Adrenal gland (tissue), 12 donors: ENCODE results near the gene CAPN15. TPM values are rescaled to one million over a fixed set of nuclear protein-coding genes. Genes with fewer than 3 reads are reported as not detected.

Experiments
- DNase-seq, 7 donors: peaks; one replicate each; pipeline ENCODE4 v3.0.0-alpha.2; 2019 to 2020
- H3K27ac ChIP-seq, 5 donors: fragments of 200-600 bp; sonication (generic) in 4 of 5; 1 replicate in 3 of 5; 2 replicates in 2 of 5; pipeline versions ENCODE4 v1.5.1 to v1.8.0; 2016 to 2020; ENCODE audit warnings: mild to moderate bottlenecking in 1 of 5
- H3K27me3 ChIP-seq: fragments of 200-600 bp; 2 replicates; pipeline ENCODE4 v1.8.0; 2021
- H3K36me3 ChIP-seq, 2 donors: fragments of 200-600 bp; replicated peaks in 1 of 2; 1 replicate in 1 of 2; 2 replicates in 1 of 2; pipeline versions ENCODE4 v1.5.1 to v1.8.0; 2018 to 2022
- H3K4me1 ChIP-seq, 2 donors: fragments of 200-600 bp; replicated peaks in 1 of 2; 1 replicate in 1 of 2; 2 replicates in 1 of 2; pipeline versions ENCODE4 v1.5.1 to v1.8.0; 2018 to 2021
- H3K4me3 ChIP-seq, 4 donors: fragments of 200-600 bp; sonication (generic) in 3 of 4; one replicate each; pipeline ENCODE4 v1.5.1; 2016 to 2018
- H3K9me3 ChIP-seq, 3 donors: fragments of 200-600 bp; sonication (generic) in 1 of 3; replicated peaks in 1 of 3; 1 replicate in 2 of 3; 2 replicates in 1 of 3; pipeline versions ENCODE4 v1.5.1 to v1.8.0; 2016 to 2021
- POLR2A ChIP-seq, 2 donors: fragments of 450-650 bp; IDR thresholded peaks; one replicate each; pipeline ENCODE4 v1.6.1; 2017; ENCODE audit warnings: antibody characterized with exemption in 2 of 2, mild to moderate bottlenecking in 2 of 2, moderate library complexity in 1 of 2
- WGBS, 4 donors: extraction: QIAGEN DNeasy Blood & Tissue Kit in 2 of 4; methylation state at CpG; one replicate each; pipeline versions ENCODE4 v1.1.5 to v1.1.7; 2013 to 2017; 5-methylcytosine and 5-hydroxymethylcytosine counted together
- intact Hi-C, 2 donors: fragments of 100-400 bp; cut with DNase I; formaldehyde crosslinking; loops; one replicate each; pipeline versions ENCODE4 v1.14.1 to v1.15.0; 2022 to 2023
- polyA plus RNA-seq, 3 donors: library from polyadenylated mRNA; stranded (reverse); fragments of 200-250 nt in 2 of 3; fragments of 350-450 nt in 1 of 3; fragmentation: Illumina TruSeq in 1 of 3; extraction: RNeasy Lipid Tissue Mini Kit (QIAGEN cat#74804) in 1 of 3; gene quantifications; one replicate each; pipeline ENCODE4 v1.2.3, GENCODE V29; 2013 to 2014
- total RNA-seq, 9 donors: library from RNA; depleted of rRNA in 4 of 9; stranded (reverse); fragments of >200 nt in 4 of 9; fragments of 120-200 nt in 1 of 9; fragmentation: NEBNext Ultra II Directional in 1 of 9; extraction: Animal tissue kit (Norgen Biotek cat#: 25700) in 1 of 9; gene quantifications; one replicate each; pipeline versions ENCODE4 v1.1.0 to v1.2.4, GENCODE V29; 2013 to 2023
- TF ChIP-seq, protein P1 (sequence below), 6 experiments: fragments of 450-650 bp in 4 of 6; fragments of 200-600 bp in 2 of 6; sonication (generic) in 1 of 6; IDR thresholded peaks; 1 replicate in 5 of 6; 2 replicates in 1 of 6; pipeline versions ENCODE4 v1.5.1 to v1.8.0; 2016 to 2021; ENCODE audit warnings: antibody characterized with exemption in 6 of 6, mild to moderate bottlenecking in 2 of 6, moderate library complexity in 1 of 6
- donor health status: healthy with polysubstance abuse.
- donor health status: Bipolar disorder and iron deficiency.
- donor health status: DM: yes; HTN: yes; CAD: no.
- donor health status: DM: no; HTN: no; CAD: no.
- donor health status: DM: no; HTN: no; CAD: no.
- donor health status: DM: yes; HTN: yes; CAD: no.

The CAPN15 gene
- total and polyA plus RNA-seq, 12 donors, result 2.3 to 91.8 (median 43.0) TPM

DNA sequence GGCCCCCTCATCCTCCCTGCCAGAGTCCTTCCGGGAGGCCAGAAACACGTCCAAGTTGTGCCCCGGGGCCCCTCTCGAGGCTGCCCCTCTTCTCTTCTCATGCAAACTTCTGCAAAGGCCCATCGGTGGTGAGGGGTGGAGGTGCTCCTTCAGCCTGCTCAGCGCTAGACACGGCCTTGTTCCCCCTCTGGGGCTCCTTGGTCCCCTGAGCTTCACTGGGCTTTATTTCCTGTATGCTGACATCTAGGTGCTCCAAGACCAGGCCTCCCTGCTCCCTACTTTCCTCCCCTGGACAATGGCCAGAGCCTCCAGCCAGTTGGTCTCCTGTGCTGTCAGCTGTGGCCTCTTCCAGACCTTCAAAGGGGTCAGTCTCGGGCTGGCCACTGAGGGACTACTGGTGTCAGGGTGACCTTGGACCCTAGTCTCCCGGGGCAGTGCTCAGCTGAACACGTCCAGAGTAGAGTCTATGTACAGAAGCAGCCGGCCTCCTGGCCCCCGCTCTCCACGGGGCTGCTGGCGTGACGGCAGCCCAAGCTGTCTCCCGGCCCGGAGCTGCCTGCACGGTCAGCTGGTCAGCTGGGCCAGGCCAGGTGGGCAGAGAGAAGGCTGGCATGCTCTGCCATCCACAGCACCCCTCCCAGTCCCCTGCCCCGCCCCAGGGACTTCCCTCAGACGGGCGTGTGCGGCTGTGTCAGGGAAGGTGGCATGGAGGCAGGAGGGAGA lies 30.9 kb downstream of the CAPN15 start:
- intact Hi-C loops, result no loop called here
- no peak for TF ChIP-seq POLR2A (IDR thresholded peaks at IDR 0.05)
- TF ChIP-seq, protein P1, sequence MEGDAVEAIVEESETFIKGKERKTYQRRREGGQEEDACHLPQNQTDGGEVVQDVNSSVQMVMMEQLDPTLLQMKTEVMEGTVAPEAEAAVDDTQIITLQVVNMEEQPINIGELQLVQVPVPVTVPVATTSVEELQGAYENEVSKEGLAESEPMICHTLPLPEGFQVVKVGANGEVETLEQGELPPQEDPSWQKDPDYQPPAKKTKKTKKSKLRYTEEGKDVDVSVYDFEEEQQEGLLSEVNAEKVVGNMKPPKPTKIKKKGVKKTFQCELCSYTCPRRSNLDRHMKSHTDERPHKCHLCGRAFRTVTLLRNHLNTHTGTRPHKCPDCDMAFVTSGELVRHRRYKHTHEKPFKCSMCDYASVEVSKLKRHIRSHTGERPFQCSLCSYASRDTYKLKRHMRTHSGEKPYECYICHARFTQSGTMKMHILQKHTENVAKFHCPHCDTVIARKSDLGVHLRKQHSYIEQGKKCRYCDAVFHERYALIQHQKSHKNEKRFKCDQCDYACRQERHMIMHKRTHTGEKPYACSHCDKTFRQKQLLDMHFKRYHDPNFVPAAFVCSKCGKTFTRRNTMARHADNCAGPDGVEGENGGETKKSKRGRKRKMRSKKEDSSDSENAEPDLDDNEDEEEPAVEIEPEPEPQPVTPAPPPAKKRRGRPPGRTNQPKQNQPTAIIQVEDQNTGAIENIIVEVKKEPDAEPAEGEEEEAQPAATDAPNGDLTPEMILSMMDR (IDR thresholded peaks at IDR 0.05), result no peak
- Histone ChIP-seq H3K27ac (no peak overlapping the region), H3K27me3 (peaks cover 23% of the 10 kb centered on the region), H3K36me3 (no peaks in the 10 kb centered on the region), H3K4me3 (no peak overlapping the region), H3K9me3 (no peaks in the 10 kb centered on the region), H3K4me1 (peaks cover 0 to 6% of the 10 kb centered on the region in 2 donors)
- WGBS, 4 donors, result 58 to 71% (median 60%) methylated on average over 18 to 22 of the region's 22 CpGs
- DNase-seq, result no peak

DNA sequence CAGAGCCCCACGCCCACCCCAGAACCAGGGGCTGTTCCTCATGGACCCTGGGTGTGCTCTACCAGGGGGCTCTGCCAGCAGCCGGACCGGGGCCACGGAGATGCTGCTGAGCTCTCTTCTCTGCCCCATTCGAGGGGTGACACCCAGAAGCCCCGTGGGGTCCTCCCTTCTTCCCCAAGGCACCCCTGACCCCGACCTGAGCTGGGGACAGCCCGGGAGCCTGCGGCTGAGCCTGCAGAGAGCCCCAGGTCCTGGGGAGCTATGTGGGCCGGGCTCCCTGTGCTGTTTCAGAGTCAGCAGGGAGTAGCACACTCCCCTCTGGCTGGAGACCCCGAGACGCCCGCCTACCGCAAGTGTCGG lies 31.5 kb downstream of the CAPN15 start:
- intact Hi-C loops, result no loop called here
- no peak for TF ChIP-seq POLR2A (IDR thresholded peaks at IDR 0.05)
- TF ChIP-seq, protein P1 (IDR thresholded peaks at IDR 0.05), result no peak
- no peak for DNase-seq
- H3K4me1 ChIP-seq, result peaks cover 0 to 6% of the 10 kb centered on the region in 2 donors
- peaks cover 23% of the 10 kb centered on the region for H3K27me3 ChIP-seq
- WGBS, 4 donors, result 76 to 80% (median 79%) methylated on average over 5 to 15 of the region's 15 CpGs; no CpG with 5 or more reads in 1 of the 4 donors
- no peaks in the 10 kb centered on the region for H3K36me3 ChIP-seq
- no peaks in the 10 kb centered on the region for H3K9me3 ChIP-seq
- no peak overlapping the region for H3K4me3 ChIP-seq
- H3K27ac ChIP-seq, result no peak overlapping the region

DNA sequence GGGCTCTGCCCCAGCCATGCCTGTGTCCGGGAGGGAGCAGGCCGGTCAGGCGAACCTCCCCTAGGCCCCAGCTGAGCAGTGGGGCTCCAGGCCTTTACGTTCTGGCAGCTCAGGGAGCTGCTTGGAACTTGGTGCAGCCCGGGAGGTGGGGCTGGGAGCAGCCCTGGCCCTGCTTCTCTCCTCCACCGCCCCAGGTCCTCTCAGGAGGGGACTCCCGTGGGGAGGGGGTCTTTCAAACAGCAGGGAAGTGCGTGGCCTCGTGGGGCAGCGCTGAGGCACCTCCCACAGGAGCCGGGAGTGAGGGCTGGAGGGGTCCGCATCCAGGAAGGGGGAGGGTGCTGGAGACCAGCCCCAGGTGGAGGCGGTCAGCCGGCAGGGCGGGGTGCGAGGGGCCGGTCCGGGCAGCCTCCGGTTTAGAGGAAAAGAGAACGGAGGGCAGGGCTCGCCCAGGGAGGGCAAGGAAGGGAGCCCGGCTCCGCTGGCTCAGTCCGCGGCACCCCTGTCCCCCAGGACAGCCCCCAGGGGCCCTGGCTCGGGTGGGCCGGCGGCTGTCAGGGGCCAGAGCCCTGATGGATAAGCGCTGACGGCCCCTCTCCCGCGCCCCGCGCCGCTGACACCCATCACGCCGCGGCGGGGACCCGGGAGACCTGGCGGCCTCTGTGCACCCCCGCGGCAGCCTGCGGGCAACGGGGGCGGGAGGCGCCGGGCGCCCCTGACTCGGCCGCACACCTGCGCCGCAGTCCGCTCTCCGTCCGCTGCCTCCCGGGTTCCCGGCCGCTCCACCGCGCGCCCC lies 32.1 kb downstream of the CAPN15 start:
- WGBS, 4 donors, result 10 to 40% (median 15%) methylated on average over 5 to 62 of the region's 62 CpGs
- no peak for DNase-seq
- H3K27me3 ChIP-seq, result peaks cover 23% of the 10 kb centered on the region

DNA sequence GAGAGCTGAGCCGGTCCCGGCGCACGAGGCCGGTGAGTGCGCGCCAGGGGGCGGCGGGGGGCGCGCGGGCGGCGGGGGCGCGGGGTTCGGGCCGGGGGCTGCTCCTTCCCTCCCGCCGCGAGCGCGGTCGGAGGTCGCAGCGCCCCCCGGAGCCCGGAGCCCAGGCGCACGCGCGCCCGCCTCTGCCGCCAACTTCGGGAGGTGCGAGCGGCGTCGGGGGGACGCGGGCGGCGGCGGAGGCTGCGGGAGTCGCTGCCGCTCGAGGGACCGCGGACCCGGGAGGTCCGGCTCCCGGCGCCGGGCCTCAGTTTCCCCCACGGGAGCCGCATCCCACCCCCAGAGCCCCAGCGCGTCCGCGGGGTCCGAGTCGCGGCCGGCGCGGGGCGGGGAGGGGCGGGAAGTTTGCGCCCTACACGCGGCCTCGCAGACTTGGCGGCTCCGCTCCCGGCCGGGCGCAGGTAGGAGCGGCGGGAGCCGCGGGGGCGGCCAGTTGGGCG lies 32.7 kb downstream of the CAPN15 start, which contains the start of gene PRR35:
PRR35 (plus strand) TSS at position 191 of the 497 bp plus-strand sequence. CDS start 2,901 bp downstream, outside the sequence.
- Histone ChIP-seq H3K27me3 (peaks cover 23% of the 10 kb centered on the region), H3K36me3 (no peaks in the 10 kb centered on the region), H3K4me3 (peak within 1 kb of the TSS in 1 of 4 donors; percentile 15), H3K9me3 (no peaks in the 10 kb centered on the region), H3K27ac (no peak within 1 kb of the TSS), H3K4me1 (no peaks in the 10 kb centered on the region)
- intact Hi-C loops, result no loop called here
- DNase-seq, result no peak
- TF ChIP-seq, protein P1 (IDR thresholded peaks at IDR 0.05), result no peak
- no peak for TF ChIP-seq POLR2A (IDR thresholded peaks at IDR 0.05)
- 0 to 2% (median 1%) methylated on average over 3 to 79 of the region's 84 CpGs; no CpG with 5 or more reads in 1 of the 4 donors for WGBS, 4 donors

More for the DNA sequence above, 32.1 kb downstream of the CAPN15 start:
- H3K36me3 ChIP-seq, result no peaks in the 10 kb centered on the region
- no peak overlapping the region for H3K4me3 ChIP-seq
- TF ChIP-seq POLR2A (IDR thresholded peaks at IDR 0.05), result no peak
- TF ChIP-seq, protein P1 (IDR thresholded peaks at IDR 0.05), result no peak
- intact Hi-C loops, result no loop called here
- peaks cover 0 to 2% of the 10 kb centered on the region in 2 donors for H3K4me1 ChIP-seq
- H3K27ac ChIP-seq, result no peak overlapping the region
- H3K9me3 ChIP-seq, result no peaks in the 10 kb centered on the region
